Measurements from ENCODE around the gene CLTB. TPM values are rescaled to one million over a fixed set of nuclear protein-coding genes. Genes with fewer than 3 reads are reported as not detected.
A peak's percentile ranks its signal among the peaks of the same experiment; 100 is the strongest.

The CLTB gene
- total RNA-seq, 4 donors from 2014 or later: 167 to 272 (median 265) TPM

GRCh38 chr5:176368726-176369125 lies 47.6 kb downstream of the CLTB start:
- WGBS, 2 donors (ENCODE audit: low coverage in 1 of 2): 90 to 96% methylated on average over 8 to 12 of the region's 13 CpGs
- in situ Hi-C loops (cut with MboI; ENCODE audit: low pct_ligation_motif_present in 1 of 4, low pct_unique_long_range_greater_than_20kb in 1 of 4, low sequenced_read_pairs in 3 of 4) (no loop called here), intact Hi-C loops (cut with DNase I; ENCODE audit: low total_unique reads) (no loop called here)
- Histone ChIP-seq H3K27me3 (peaks cover 16% of the 10 kb centered on the region), H3K27ac (no peak overlapping the region), H3K4me3 (no peak overlapping the region), H3K36me3 (no peaks in the 10 kb centered on the region), H3K9me3 (no peaks in the 10 kb centered on the region), H3K4me1 (peaks cover 0 to 14% (median 10%) of the 10 kb centered on the region in 4 donors)
- no peak for TF ChIP-seq POLR2A (IDR thresholded peaks at IDR 0.05)
- TF ChIP-seq EP300 (IDR thresholded peaks at IDR 0.05; ENCODE audit: low read depth): no peak
- TF ChIP-seq POLR2AphosphoS5 (IDR thresholded peaks at IDR 0.05): no peak
- TF ChIP-seq CTCF (IDR thresholded peaks at IDR 0.05): no peak
- no peak for DNase-seq

- in situ Hi-C loops (cut with MboI; ENCODE audit: low pct_ligation_motif_present in 1 of 4, low pct_unique_long_range_greater_than_20kb in 1 of 4, low sequenced_read_pairs in 3 of 4): no loop called here
- Histone ChIP-seq H3K4me3 (peak overlapping the region in 3 of 4 donors; percentile 63 to 81 (median 67)), H3K27ac (peak overlapping the region; percentile 56 to 85 (median 78)), H3K27me3 (peaks cover 16% of the 10 kb centered on the region), H3K36me3 (no peaks in the 10 kb centered on the region), H3K9me3 (no peaks in the 10 kb centered on the region), H3K4me1 (peaks cover 0 to 17% (median 12%) of the 10 kb centered on the region in 4 donors)
- WGBS, 2 donors (ENCODE audit: low coverage in 1 of 2): 69 to 83% methylated on average over 1 to 38 of the region's 38 CpGs
- TF ChIP-seq POLR2A (IDR thresholded peaks at IDR 0.05) (no peak), CTCF (IDR thresholded peaks at IDR 0.05) (no peak), EP300 (IDR thresholded peaks at IDR 0.05; ENCODE audit: low read depth) (no peak), POLR2AphosphoS5 (IDR thresholded peaks at IDR 0.05) (no peak)
- intact Hi-C loops (cut with DNase I; ENCODE audit: low total_unique reads): no loop called here
- DNase-seq: no peak
Measured at GRCh38 chr5:176366232-176366894, 50.0 kb downstream of the CLTB start.

GRCh38 chr5:176365351-176366231 lies 50.7 kb downstream of the CLTB start, which contains the start of gene ARL10:
Gene ARL10 (plus strand): TSS chr5:176365487. CDS start chr5:176365564, 77 bp downstream.
- DNase-seq: peak; percentile 41
- 7% methylated on average over 66 of the region's 108 CpGs; no CpG with 5 or more reads in 1 of the 2 donors for WGBS, 2 donors (ENCODE audit: low coverage in 1 of 2)
- Histone ChIP-seq H3K36me3 (no peaks in the 10 kb centered on the region), H3K4me1 (peaks cover 0 to 18% (median 14%) of the 10 kb centered on the region in 4 donors), H3K9me3 (no peaks in the 10 kb centered on the region), H3K27me3 (peaks cover 16% of the 10 kb centered on the region), H3K4me3 (peak within 1 kb of the TSS; percentile 56 to 81 (median 65)), H3K27ac (peak within 1 kb of the TSS; percentile 56 to 85 (median 78))
- intact Hi-C loops (cut with DNase I; ENCODE audit: low total_unique reads): no loop called here
- in situ Hi-C loops (cut with MboI; ENCODE audit: low pct_ligation_motif_present in 1 of 4, low pct_unique_long_range_greater_than_20kb in 1 of 4, low sequenced_read_pairs in 3 of 4): no loop called here
- TF ChIP-seq POLR2AphosphoS5 (IDR thresholded peaks at IDR 0.05): no peak
- no peak for TF ChIP-seq EP300 (IDR thresholded peaks at IDR 0.05; ENCODE audit: low read depth)
- TF ChIP-seq CTCF (IDR thresholded peaks at IDR 0.05): no peak
- no peak for TF ChIP-seq POLR2A (IDR thresholded peaks at IDR 0.05)

GRCh38 chr5:176364765-176365350 lies 51.5 kb downstream of the CLTB start:
- H3K4me1 ChIP-seq: peaks cover 0 to 26% (median 21%) of the 10 kb centered on the region in 4 donors
- no peak for DNase-seq
- intact Hi-C loops (cut with DNase I; ENCODE audit: low total_unique reads): no loop called here
- peak overlapping the region; percentile 56 to 81 (median 65) for H3K4me3 ChIP-seq
- no peaks in the 10 kb centered on the region for H3K9me3 ChIP-seq
- 34% methylated on average over 23 of the region's 28 CpGs; no CpG with 5 or more reads in 1 of the 2 donors for WGBS, 2 donors (ENCODE audit: low coverage in 1 of 2)
- TF ChIP-seq CTCF (IDR thresholded peaks at IDR 0.05) (peak in 1 of 5 experiments; percentile 8), EP300 (IDR thresholded peaks at IDR 0.05; ENCODE audit: low read depth) (no peak), POLR2AphosphoS5 (IDR thresholded peaks at IDR 0.05) (no peak), POLR2A (IDR thresholded peaks at IDR 0.05) (no peak)
- peaks cover 16% of the 10 kb centered on the region for H3K27me3 ChIP-seq
- in situ Hi-C loops (cut with MboI; ENCODE audit: low pct_ligation_motif_present in 1 of 4, low pct_unique_long_range_greater_than_20kb in 1 of 4, low sequenced_read_pairs in 3 of 4): no loop called here
- no peaks in the 10 kb centered on the region for H3K36me3 ChIP-seq
- peak overlapping the region; percentile 56 to 85 (median 78) for H3K27ac ChIP-seq
